H1 (cell line): ENCODE measurements around the gene SLX9.

Experiments used
- CTCF ChIP-seq, 3 experiments: IDR thresholded peaks; 1 replicate in 2 of 3; 2 replicates in 1 of 3; pipeline versions ENCODE4 v1.5.1 to v1.6.1; 2011; ENCODE audit warnings: low read length in 3 of 3, mild to moderate bottlenecking in 3 of 3, inconsistent platforms in 2 of 3, low read depth in 1 of 3, moderate library complexity in 1 of 3; ENCODE audit not compliant: insufficient read depth in 1 of 3; ENCODE audit errors: control extremely low read depth in 1 of 3
- EP300 ChIP-seq, 2 experiments: IDR thresholded peaks; 1 replicate in 1 of 2; 2 replicates in 1 of 2; pipeline ENCODE4 v1.6.1; 2011 to 2012; ENCODE audit warnings: low read depth in 2 of 2, low read length in 2 of 2, mild to moderate bottlenecking in 2 of 2, borderline replicate concordance in 1 of 2, inconsistent platforms in 1 of 2, moderate library complexity in 1 of 2
- POLR2AphosphoS5 ChIP-seq: IDR thresholded peaks from 2 replicates; pipeline ENCODE4 v1.6.1; 2011; ENCODE audit warnings: low read depth, low read length
- SUZ12 ChIP-seq: fragments of 200-600 bp; sonication (generic); IDR thresholded peaks from 2 replicates; pipeline ENCODE4 v1.6.1; 2012; ENCODE audit warnings: mild to moderate bottlenecking, inconsistent platforms, low read length, moderate library complexity, mixed read lengths
- TBP ChIP-seq: IDR thresholded peaks from 2 replicates; pipeline ENCODE4 v1.6.1; 2011; ENCODE audit warnings: low read depth, low read length, improper control_type of control experiment

- TF ChIP-seq SUZ12 (no peak), POLR2AphosphoS5 (no peak), CTCF (IDR thresholded peaks at IDR 0.05; ENCODE audit: control extremely low read depth in 1 of 3, insufficient read depth in 1 of 3, low read depth in 1 of 3, low read length in 3 of 3) (no peak), TBP (no peak), EP300 (IDR thresholded peaks at IDR 0.05; ENCODE audit: borderline replicate concordance in 1 of 2, low read depth in 2 of 2, low read length in 2 of 2) (no peak)
Measured at GRCh38 chr21:44969066-44969670, 29.3 kb downstream of the SLX9 start.
